HG03025 (cell line): ENCODE measurements around the gene PLCH1.

Experiments used
- ATAC-seq: cut with Tn5 transposase; IDR thresholded peaks from one replicate; pipeline ENCODE4 v1.9.1; 2021; ENCODE audit warnings: mild to moderate bottlenecking, moderate library complexity; ENCODE audit not compliant: unreplicated experiment, low FRiP score

The PLCH1 gene

DNA sequence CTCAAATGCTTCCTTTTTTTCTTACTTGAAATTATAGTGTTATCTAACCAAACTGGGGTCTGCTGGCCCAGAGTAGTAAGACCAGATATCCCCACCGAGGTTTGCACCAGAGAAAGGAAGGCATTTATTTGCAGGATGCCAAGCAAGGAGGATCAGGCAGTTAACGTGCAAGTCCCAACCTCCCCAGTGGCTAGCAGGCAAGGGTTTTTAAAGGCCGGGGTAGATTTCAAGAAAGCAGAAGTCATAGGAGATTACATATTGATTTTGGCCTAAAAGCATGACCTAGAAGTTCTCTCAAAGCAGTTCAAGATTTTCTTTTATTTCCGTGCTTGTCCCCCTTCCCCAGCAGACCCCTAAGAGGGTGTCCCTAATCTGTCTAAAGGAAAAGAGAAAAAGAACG lies 418.6 kb downstream of the PLCH1 start:
- no peak for ATAC-seq
